ENCODE data around the gene DNASE1L2.

- TF ChIP-seq ZNF423 (tag by site-specific recombination; IDR thresholded peaks at IDR 0.05) (no peak), ZNF24 (tag by site-specific recombination; IDR thresholded peaks at IDR 0.05) (0 out of 2 replicates have a peak, but pooled peaks have one; percentile 26), ZBTB7A (tag by site-specific recombination; IDR thresholded peaks at IDR 0.05; ENCODE audit: low read depth) (peak; percentile 83; the same call in 1 of the 2 replicates)
These were observed 41.4 kb upstream of the DNASE1L2 start for GRCh38 chr16:2194852-2195321.

All from HEK293 (cell line).